ENCODE data around the gene EVI5L. TPM values are rescaled to one million over a fixed set of nuclear protein-coding genes. Genes with fewer than 3 reads are reported as not detected.

The EVI5L gene
- total and polyA plus RNA-seq, 2 of the 13 experiments (the other 11 are each of a cell fraction or from before 2014, with no cell fraction given), result 1.7 to 2.4 TPM

DNA sequence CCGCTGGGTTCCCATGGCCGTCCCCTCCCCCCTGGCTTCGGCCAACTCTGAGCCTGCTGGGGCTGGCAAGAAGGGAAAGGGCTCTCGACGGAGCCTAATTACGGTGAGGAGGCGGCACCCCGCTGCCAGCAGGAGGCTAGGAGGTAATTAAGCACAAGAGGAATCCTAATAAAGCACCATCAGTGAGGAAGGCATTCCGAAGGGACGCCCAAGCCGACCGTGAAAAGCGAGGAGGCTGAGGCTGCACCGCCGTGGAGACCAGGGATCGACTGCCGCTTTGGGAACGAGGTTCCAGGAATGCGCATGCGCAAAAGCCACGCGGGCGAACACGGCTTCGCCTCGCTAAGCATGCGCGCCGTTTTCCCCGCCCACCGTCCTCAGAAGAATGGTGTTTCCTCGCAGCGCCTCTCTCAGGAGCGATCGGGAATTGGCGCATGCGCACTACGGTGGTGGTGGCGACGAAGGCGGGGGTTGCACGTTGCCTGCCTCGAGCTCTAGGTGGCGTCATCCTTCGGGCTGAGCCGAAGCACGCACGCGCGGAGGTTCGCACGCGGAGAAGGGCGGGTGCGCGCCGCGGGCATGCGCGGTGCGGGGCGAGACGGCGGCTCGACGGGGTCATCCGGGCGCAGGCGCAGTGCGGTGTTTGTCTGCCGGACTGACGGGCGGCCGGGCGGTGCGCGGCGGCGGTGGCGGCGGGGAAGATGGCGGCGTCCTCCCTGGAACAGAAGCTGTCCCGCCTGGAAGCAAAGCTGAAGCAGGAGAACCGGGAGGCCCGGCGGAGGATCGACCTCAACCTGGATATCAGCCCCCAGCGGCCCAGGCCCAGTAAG lies 73.4 kb downstream of the EVI5L start, which contains the start of gene MAP2K7 (continued):
- TF ChIP-seq PTBP1 (IDR thresholded peaks at IDR 0.05; ENCODE audit: low read depth, low read length, poor library complexity, severe bottlenecking), result no peak
- TF ChIP-seq, protein P1, sequence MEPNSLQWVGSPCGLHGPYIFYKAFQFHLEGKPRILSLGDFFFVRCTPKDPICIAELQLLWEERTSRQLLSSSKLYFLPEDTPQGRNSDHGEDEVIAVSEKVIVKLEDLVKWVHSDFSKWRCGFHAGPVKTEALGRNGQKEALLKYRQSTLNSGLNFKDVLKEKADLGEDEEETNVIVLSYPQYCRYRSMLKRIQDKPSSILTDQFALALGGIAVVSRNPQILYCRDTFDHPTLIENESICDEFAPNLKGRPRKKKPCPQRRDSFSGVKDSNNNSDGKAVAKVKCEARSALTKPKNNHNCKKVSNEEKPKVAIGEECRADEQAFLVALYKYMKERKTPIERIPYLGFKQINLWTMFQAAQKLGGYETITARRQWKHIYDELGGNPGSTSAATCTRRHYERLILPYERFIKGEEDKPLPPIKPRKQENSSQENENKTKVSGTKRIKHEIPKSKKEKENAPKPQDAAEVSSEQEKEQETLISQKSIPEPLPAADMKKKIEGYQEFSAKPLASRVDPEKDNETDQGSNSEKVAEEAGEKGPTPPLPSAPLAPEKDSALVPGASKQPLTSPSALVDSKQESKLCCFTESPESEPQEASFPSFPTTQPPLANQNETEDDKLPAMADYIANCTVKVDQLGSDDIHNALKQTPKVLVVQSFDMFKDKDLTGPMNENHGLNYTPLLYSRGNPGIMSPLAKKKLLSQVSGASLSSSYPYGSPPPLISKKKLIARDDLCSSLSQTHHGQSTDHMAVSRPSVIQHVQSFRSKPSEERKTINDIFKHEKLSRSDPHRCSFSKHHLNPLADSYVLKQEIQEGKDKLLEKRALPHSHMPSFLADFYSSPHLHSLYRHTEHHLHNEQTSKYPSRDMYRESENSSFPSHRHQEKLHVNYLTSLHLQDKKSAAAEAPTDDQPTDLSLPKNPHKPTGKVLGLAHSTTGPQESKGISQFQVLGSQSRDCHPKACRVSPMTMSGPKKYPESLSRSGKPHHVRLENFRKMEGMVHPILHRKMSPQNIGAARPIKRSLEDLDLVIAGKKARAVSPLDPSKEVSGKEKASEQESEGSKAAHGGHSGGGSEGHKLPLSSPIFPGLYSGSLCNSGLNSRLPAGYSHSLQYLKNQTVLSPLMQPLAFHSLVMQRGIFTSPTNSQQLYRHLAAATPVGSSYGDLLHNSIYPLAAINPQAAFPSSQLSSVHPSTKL (CRISPR knock-in tag; IDR thresholded peaks at IDR 0.05), result peak; percentile 41; the same call in 1 of the 2 replicates
- TF ChIP-seq HNF4G (IDR thresholded peaks at IDR 0.05; ENCODE audit: borderline replicate concordance, low read depth, low read length), result no peak
- TF ChIP-seq HNF4G (CRISPR knock-in tag; IDR thresholded peaks at IDR 0.05; ENCODE audit: borderline replicate concordance, low read depth), result 0 out of 2 replicates have a peak, but pooled peaks have one; percentile 10
- TF ChIP-seq DNMT1 (CRISPR knock-in tag; IDR thresholded peaks at IDR 0.05), result 0 out of 2 replicates have a peak, but pooled peaks have one; percentile 78
- TF ChIP-seq, protein P2, sequence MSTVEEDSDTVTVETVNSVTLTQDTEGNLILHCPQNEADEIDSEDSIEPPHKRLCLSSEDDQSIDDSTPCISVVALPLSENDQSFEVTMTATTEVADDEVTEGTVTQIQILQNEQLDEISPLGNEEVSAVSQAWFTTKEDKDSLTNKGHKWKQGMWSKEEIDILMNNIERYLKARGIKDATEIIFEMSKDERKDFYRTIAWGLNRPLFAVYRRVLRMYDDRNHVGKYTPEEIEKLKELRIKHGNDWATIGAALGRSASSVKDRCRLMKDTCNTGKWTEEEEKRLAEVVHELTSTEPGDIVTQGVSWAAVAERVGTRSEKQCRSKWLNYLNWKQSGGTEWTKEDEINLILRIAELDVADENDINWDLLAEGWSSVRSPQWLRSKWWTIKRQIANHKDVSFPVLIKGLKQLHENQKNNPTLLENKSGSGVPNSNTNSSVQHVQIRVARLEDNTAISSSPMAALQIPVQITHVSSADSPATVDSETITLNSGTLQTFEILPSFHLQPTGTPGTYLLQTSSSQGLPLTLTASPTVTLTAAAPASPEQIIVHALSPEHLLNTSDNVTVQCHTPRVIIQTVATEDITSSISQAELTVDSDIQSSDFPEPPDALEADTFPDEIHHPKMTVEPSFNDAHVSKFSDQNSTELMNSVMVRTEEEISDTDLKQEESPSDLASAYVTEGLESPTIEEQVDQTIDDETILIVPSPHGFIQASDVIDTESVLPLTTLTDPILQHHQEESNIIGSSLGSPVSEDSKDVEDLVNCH (CRISPR knock-in tag; IDR thresholded peaks at IDR 0.05), result peak; percentile 68; the same call in 1 of the 2 replicates
- TF ChIP-seq IRX3 (CRISPR knock-in tag; IDR thresholded peaks at IDR 0.05; ENCODE audit: borderline replicate concordance, low read depth), result peak; percentile 27; the same call in 1 of the 2 replicates
- TF ChIP-seq ZNF136 (CRISPR knock-in tag; IDR thresholded peaks at IDR 0.05; ENCODE audit: low read depth), result peak; percentile 88; the same call in 1 of the 2 replicates
- TF ChIP-seq EZH2 (conservative IDR thresholded peaks at IDR 0.05; ENCODE audit: low read depth, low read length), result no peak
- TF ChIP-seq, protein P3, sequence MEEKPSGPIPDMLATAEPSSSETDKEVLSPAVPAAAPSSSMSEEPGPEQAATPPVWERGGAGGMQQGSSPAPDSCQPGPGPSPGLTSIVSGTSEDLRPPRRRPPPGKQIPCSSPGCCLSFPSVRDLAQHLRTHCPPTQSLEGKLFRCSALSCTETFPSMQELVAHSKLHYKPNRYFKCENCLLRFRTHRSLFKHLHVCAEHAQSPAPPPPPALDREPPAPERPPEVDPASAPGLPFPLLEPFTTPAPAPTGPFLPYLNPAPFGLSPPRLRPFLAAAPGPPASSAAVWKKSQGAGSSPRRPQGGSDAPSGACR (CRISPR knock-in tag; IDR thresholded peaks at IDR 0.05), result no peak
- no peak for TF ChIP-seq ZNF354B (CRISPR knock-in tag; IDR thresholded peaks at IDR 0.05)
- no peak for TF ChIP-seq SOX13 (IDR thresholded peaks at IDR 0.05)
- peak in 1 of 2 experiments; percentile 25; a peak in 2 of 4 replicates for TF ChIP-seq SOX13 (CRISPR knock-in tag; conservative IDR thresholded peaks at IDR 0.05 in 1 of 2, IDR thresholded peaks at IDR 0.05 in 1 of 2)
- TF ChIP-seq RFXANK (CRISPR knock-in tag; IDR thresholded peaks at IDR 0.05), result peak; percentile 83; the same call in 1 of the 2 replicates
- TF ChIP-seq ZNF510 (CRISPR knock-in tag; IDR thresholded peaks at IDR 0.05; ENCODE audit: low read depth), result peak; percentile 77; the same call in 1 of the 2 replicates
- TF ChIP-seq, protein P4, sequence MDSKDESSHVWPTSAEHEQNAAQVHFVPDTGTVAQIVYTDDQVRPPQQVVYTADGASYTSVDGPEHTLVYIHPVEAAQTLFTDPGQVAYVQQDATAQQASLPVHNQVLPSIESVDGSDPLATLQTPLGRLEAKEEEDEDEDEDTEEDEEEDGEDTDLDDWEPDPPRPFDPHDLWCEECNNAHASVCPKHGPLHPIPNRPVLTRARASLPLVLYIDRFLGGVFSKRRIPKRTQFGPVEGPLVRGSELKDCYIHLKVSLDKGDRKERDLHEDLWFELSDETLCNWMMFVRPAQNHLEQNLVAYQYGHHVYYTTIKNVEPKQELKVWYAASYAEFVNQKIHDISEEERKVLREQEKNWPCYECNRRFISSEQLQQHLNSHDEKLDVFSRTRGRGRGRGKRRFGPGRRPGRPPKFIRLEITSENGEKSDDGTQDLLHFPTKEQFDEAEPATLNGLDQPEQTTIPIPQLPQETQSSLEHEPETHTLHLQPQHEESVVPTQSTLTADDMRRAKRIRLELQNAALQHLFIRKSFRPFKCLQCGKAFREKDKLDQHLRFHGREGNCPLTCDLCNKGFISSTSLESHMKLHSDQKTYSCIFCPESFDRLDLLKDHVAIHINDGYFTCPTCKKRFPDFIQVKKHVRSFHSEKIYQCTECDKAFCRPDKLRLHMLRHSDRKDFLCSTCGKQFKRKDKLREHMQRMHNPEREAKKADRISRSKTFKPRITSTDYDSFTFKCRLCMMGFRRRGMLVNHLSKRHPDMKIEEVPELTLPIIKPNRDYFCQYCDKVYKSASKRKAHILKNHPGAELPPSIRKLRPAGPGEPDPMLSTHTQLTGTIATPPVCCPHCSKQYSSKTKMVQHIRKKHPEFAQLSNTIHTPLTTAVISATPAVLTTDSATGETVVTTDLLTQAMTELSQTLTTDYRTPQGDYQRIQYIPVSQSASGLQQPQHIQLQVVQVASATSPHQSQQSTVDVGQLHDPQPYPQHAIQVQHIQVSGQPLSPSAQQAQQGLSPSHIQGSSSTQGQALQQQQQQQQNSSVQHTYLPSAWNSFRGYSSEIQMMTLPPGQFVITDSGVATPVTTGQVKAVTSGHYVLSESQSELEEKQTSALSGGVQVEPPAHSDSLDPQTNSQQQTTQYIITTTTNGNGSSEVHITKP (CRISPR knock-in tag; IDR thresholded peaks at IDR 0.05; ENCODE audit: low read depth), result no peak
- peak; percentile 29; the same call in 1 of the 2 replicates for TF ChIP-seq ZNF446 (CRISPR knock-in tag; IDR thresholded peaks at IDR 0.05)
- no peak for TF ChIP-seq TCF7 (IDR thresholded peaks at IDR 0.05; ENCODE audit: low read depth)
